IMR-90 (cell line): ENCODE data around the gene HHATL. TPM values are rescaled to one million over a fixed set of nuclear protein-coding genes. Genes with fewer than 3 reads are reported as not detected.

Source experiments
- ATAC-seq: fragments of 200-7000 bp; cut with Tn5 transposase; 2 replicates; pipeline ENCODE4 v1.9.1; 2020; ENCODE audit warnings: low read depth, mild to moderate bottlenecking, moderate library complexity
- BruUV-seq: library from RNA; stranded (reverse); fragments of 400-500 nt; replicated peaks from 2 replicates; lab custom pipeline; 2021; lab: Mats Ljungman, UMichigan
- CTCF ChIA-PET: fragments of 300-600 bp; formaldehyde crosslinking; extraction: SDS; loops from one replicate; lab custom pipeline; 2021; ENCODE audit warnings: antibody characterized with exemption; lab: Yijun Ruan, JAX
- POLR2A ChIA-PET: fragments of 300-600 bp; sonication (Branson Sonifier 250); formaldehyde crosslinking; loops from one replicate; lab custom pipeline; 2022; ENCODE audit warnings: antibody characterized with exemption; ENCODE audit not compliant: unreplicated experiment; lab: Charles Lee
- DNase-seq: peaks from one replicate; pipeline ENCODE4 v3.0.0; 2013
- H2AFZ ChIP-seq: replicated peaks from 2 replicates; pipeline ENCODE3; 2013; ENCODE audit warnings: low read length, mild to moderate bottlenecking; ENCODE audit not compliant: poor library complexity
- H2AK5ac ChIP-seq: 2 replicates; pipeline ENCODE4 v1.6.1; 2013; ENCODE audit warnings: low read depth, low read length, inconsistent platforms
- H2AK9ac ChIP-seq: replicated peaks from 2 replicates; pipeline ENCODE3; 2013; ENCODE audit warnings: mild to moderate bottlenecking, low read depth, low read length, moderate library complexity; ENCODE audit not compliant: poor library complexity
- H2BK120ac ChIP-seq: 2 replicates; pipeline ENCODE4 v1.6.1; 2013; ENCODE audit warnings: low read depth, low read length, inconsistent platforms
- H2BK15ac ChIP-seq: 3 replicates; pipeline ENCODE4 v1.6.1; 2013; ENCODE audit warnings: low read depth, low read length, inconsistent platforms
- H2BK20ac ChIP-seq: 2 replicates; pipeline ENCODE4 v1.6.1; 2013; ENCODE audit warnings: low read depth, mild to moderate bottlenecking, inconsistent platforms, low read length, moderate library complexity
- H2BK5ac ChIP-seq: 2 replicates; pipeline ENCODE4 v1.6.1; 2013; ENCODE audit warnings: mild to moderate bottlenecking, low read depth, low read length, inconsistent platforms; ENCODE audit not compliant: poor library complexity, severe bottlenecking
- H3K14ac ChIP-seq: replicated peaks from 2 replicates; pipeline ENCODE4 v1.6.1; 2013; ENCODE audit warnings: low read depth, low read length, inconsistent platforms
- H3K18ac ChIP-seq: 2 replicates; pipeline ENCODE4 v1.6.1; 2013; ENCODE audit warnings: low read depth, low read length, control low read depth
- H3K23ac ChIP-seq: 2 replicates; pipeline ENCODE4 v1.6.1; 2013; ENCODE audit warnings: low read depth, low read length, inconsistent platforms
- H3K27ac ChIP-seq: 2 replicates; pipeline ENCODE4 v1.5.1; 2013; ENCODE audit warnings: mild to moderate bottlenecking, control low read depth, low read length; ENCODE audit not compliant: insufficient read depth
- H3K27me3 ChIP-seq: 2 replicates; pipeline ENCODE4 v1.6.1; 2013; ENCODE audit warnings: low read length; ENCODE audit not compliant: control insufficient read depth, insufficient read depth
- H3K36me3 ChIP-seq: 2 replicates; pipeline ENCODE4 v1.6.1; 2013; ENCODE audit warnings: low read length, mixed read lengths; ENCODE audit not compliant: control insufficient read depth, insufficient read depth
- H3K4ac ChIP-seq: 2 replicates; pipeline ENCODE4 v1.6.1; 2013; ENCODE audit warnings: low read depth, low read length, inconsistent platforms
- H3K4me1 ChIP-seq: 2 replicates; pipeline ENCODE4 v1.6.1; 2013; ENCODE audit warnings: low read length, mixed read lengths; ENCODE audit not compliant: control insufficient read depth, insufficient read depth
- H3K4me2 ChIP-seq: 2 replicates; pipeline ENCODE4 v1.6.1; 2013; ENCODE audit warnings: low read depth, mild to moderate bottlenecking, control low read depth, low read length, moderate library complexity
- H3K4me3 ChIP-seq: 2 replicates; pipeline ENCODE4 v1.5.1; 2013; ENCODE audit warnings: low read depth, mild to moderate bottlenecking, control low read depth, low read length, moderate library complexity; ENCODE audit not compliant: insufficient read depth
- H3K56ac ChIP-seq: 2 replicates; pipeline ENCODE4 v1.6.1; 2013; ENCODE audit warnings: low read length, inconsistent platforms; ENCODE audit not compliant: insufficient read depth; ENCODE audit errors: extremely low read depth
- H3K79me1 ChIP-seq, 2 experiments: 2 replicates each; pipeline ENCODE4 v1.6.1; 2013; ENCODE audit warnings: low read length in 2 of 2, inconsistent platforms in 1 of 2, low read depth in 1 of 2
- H3K9ac ChIP-seq: 2 replicates; pipeline ENCODE4 v1.6.1; 2013; ENCODE audit warnings: low read depth, low read length, control low read depth
- H3K9me1 ChIP-seq: 2 replicates; pipeline ENCODE4 v1.6.1; 2013; ENCODE audit warnings: low read length, inconsistent platforms; ENCODE audit not compliant: insufficient read depth
- H3K9me3 ChIP-seq: 2 replicates; pipeline ENCODE4 v1.6.1; 2013; ENCODE audit warnings: low read length; ENCODE audit not compliant: control insufficient read depth, insufficient read depth
- H4K20me1 ChIP-seq: 2 replicates; pipeline ENCODE4 v1.6.1; 2013; ENCODE audit warnings: low read length, inconsistent platforms; ENCODE audit not compliant: insufficient read depth
- H4K5ac ChIP-seq: 2 replicates; pipeline ENCODE4 v1.6.1; 2013; ENCODE audit warnings: mild to moderate bottlenecking, low read depth, low read length, control low read depth
- H4K8ac ChIP-seq, 2 experiments: 2 replicates each; pipeline ENCODE4 v1.6.1; 2013; ENCODE audit warnings: low read depth in 2 of 2, low read length in 2 of 2, control low read depth in 1 of 2, inconsistent platforms in 1 of 2
- H4K91ac ChIP-seq: 2 replicates; pipeline ENCODE4 v1.6.1; 2013; ENCODE audit warnings: low read depth, low read length, inconsistent platforms; ENCODE audit not compliant: insufficient read depth
- CEBPB ChIP-seq: IDR thresholded peaks from 2 replicates; pipeline ENCODE4 v1.6.1; 2012; ENCODE audit warnings: low read depth, low read length, improper control_type of control experiment
- CHD1 ChIP-seq: IDR thresholded peaks from 2 replicates; pipeline ENCODE4 v1.6.1; 2012; ENCODE audit warnings: low read depth, low read length, improper control_type of control experiment
- FOS ChIP-seq: fragments of 150-350 bp; IDR thresholded peaks from 2 replicates; pipeline ENCODE4 v1.6.1; 2016; ENCODE audit warnings: low read depth, low read length
- MAFK ChIP-seq: IDR thresholded peaks from 2 replicates; pipeline ENCODE4 v1.6.1; 2012; ENCODE audit warnings: low read depth, low read length, improper control_type of control experiment
- MAZ ChIP-seq: IDR thresholded peaks from 2 replicates; pipeline ENCODE4 v1.6.1; 2012; ENCODE audit warnings: low read depth, mild to moderate bottlenecking, low read length, improper control_type of control experiment, moderate library complexity, borderline replicate concordance
- RAD21 ChIP-seq: IDR thresholded peaks from 2 replicates; pipeline ENCODE4 v1.6.1; 2012; ENCODE audit warnings: low read length, improper control_type of control experiment
- RCOR1 ChIP-seq: IDR thresholded peaks from 2 replicates; pipeline ENCODE4 v1.6.1; 2012; ENCODE audit warnings: mild to moderate bottlenecking, low read length, improper control_type of control experiment; ENCODE audit not compliant: insufficient replicate concordance
- WGBS, 2 experiments: methylation state at CpG; one replicate each; pipeline versions ENCODE4 v1.1.5 to v1.1.7; 2013; ENCODE audit warnings: missing lambda C conversion rate in 2 of 2; ENCODE audit not compliant: insufficient read length in 1 of 2; ENCODE audit errors: extremely low coverage in 2 of 2; 5-methylcytosine and 5-hydroxymethylcytosine counted together
- dilution Hi-C: fragments of 300-500 bp; cut with HindIII; formaldehyde crosslinking; loops from one replicate; pipeline ENCODE4 v1.14.3; 2018; ENCODE audit warnings: low sequenced_read_pairs; ENCODE audit not compliant: unreplicated experiment
- in situ Hi-C: fragments of 300-500 bp; cut with MboI; formaldehyde crosslinking; loops from 3 replicates; pipeline ENCODE4 v1.14.3; 2019; ENCODE audit warnings: low sequenced_read_pairs, inconsistent platforms, mixed read lengths
- intact Hi-C: fragments of 100-400 bp; cut with micrococcal nuclease; formaldehyde crosslinking; loops from 2 replicates; pipeline ENCODE4 v1.10.0; 2022
- polyA plus RNA-seq, 3 experiments: library from polyadenylated mRNA; depleted of rRNA; stranded (reverse); fragments of >200 nt; gene quantifications; 2 replicates each; pipeline ENCODE4 v1.2.3, GENCODE V29; 2012; ENCODE audit warnings: low replicate concordance in 1 of 3
- total RNA-seq: library from RNA; depleted of rRNA; stranded (reverse); fragments of >200 nt; gene quantifications from 2 replicates; pipeline ENCODE4 v1.2.3, GENCODE V29; 2012
- TF ChIP-seq, protein P1 (sequence below): conservative IDR thresholded peaks from 2 replicates; pipeline ENCODE4 v1.5.1; 2012; ENCODE audit warnings: mild to moderate bottlenecking, low read depth, low read length, improper control_type of control experiment
- TF ChIP-seq, protein P2 (sequence below): fragments of 150-350 bp; IDR thresholded peaks from 2 replicates; pipeline ENCODE4 v1.6.1; 2016; ENCODE audit warnings: low read depth, mild to moderate bottlenecking, low read length, moderate library complexity, borderline replicate concordance
- TF ChIP-seq, protein P3 (sequence below): fragments of 150-350 bp; IDR thresholded peaks from 2 replicates; pipeline ENCODE4 v1.6.1; 2017; ENCODE audit warnings: mild to moderate bottlenecking, antibody characterized with exemption, low read length, low read depth

Gene HHATL
- total and polyA plus RNA-seq, 2 of the 4 experiments (the other 2 are of a cell fraction), result not detected

DNA sequence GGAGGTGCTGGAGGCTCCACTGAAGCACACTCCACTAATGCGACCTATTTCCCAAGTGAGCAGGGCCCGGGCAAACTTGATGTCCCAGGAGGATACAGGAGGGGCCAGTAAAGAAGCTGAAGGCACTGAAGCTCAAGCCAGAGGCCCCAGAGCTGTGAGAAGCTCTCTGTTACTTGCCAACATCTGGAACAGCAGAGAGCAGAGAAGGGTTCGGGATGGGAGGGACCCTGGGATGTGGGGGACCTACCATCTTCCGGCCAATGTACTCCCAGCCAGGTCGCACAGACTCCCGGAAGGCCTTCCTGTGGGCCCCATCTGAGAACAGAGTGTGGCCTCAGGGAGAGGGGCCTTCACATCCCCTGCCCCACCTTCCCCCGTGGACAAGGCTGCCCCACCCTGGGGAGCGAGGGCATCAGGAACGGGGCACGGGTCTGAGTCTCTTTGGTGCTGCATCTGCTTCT is 3.1 kb downstream of the HHATL start:
- Histone ChIP-seq H2AK5ac (no peak overlapping the region), H4K91ac (no peak overlapping the region), H4K5ac (no peak overlapping the region), H3K79me1 (no peaks in the 10 kb centered on the region), H2AK9ac (no peak overlapping the region), H3K27me3 (peaks cover 44% of the 10 kb centered on the region; the same call in 1 of the 2 replicates), H3K4me1 (no peaks in the 10 kb centered on the region), H2BK120ac (no peak overlapping the region), H3K56ac (no peak overlapping the region), H4K20me1 (no peaks in the 10 kb centered on the region; the same call in 1 of the 2 replicates), H3K9me3 (no peaks in the 10 kb centered on the region), H4K8ac (no peak overlapping the region), H2BK20ac (no peak overlapping the region), H2AFZ (no peak overlapping the region), H3K9ac (no peak overlapping the region), H3K18ac (no peak overlapping the region), H3K9me1 (no peaks in the 10 kb centered on the region; the same call in 1 of the 2 replicates), H3K27ac (no peak overlapping the region), H3K23ac (no peak overlapping the region), H2BK5ac (no peak overlapping the region), H3K36me3 (no peaks in the 10 kb centered on the region), H3K4me2 (no peak overlapping the region), H3K4me3 (no peak overlapping the region), H3K4ac (no peak overlapping the region), H3K14ac (no peak overlapping the region), H2BK15ac (no peak overlapping the region)
- intact Hi-C loops (no loop called here), dilution Hi-C loops (no loop called here), in situ Hi-C loops (no loop called here)
- 58% methylated on average over 2 of the region's 10 CpGs; no CpG with 5 or more reads in 1 of the 2 experiments for WGBS, 2 experiments
- CTCF ChIA-PET, result no interaction called here
- POLR2A ChIA-PET, result no interaction called here
- BruUV-seq, result no TSS peak
- no peak for TF ChIP-seq RCOR1
- no peak for TF ChIP-seq MAZ
- no peak for TF ChIP-seq FOS
- TF ChIP-seq CEBPB, result no peak
- TF ChIP-seq RAD21, result no peak
- TF ChIP-seq CHD1, result no peak
- TF ChIP-seq, protein P1, sequence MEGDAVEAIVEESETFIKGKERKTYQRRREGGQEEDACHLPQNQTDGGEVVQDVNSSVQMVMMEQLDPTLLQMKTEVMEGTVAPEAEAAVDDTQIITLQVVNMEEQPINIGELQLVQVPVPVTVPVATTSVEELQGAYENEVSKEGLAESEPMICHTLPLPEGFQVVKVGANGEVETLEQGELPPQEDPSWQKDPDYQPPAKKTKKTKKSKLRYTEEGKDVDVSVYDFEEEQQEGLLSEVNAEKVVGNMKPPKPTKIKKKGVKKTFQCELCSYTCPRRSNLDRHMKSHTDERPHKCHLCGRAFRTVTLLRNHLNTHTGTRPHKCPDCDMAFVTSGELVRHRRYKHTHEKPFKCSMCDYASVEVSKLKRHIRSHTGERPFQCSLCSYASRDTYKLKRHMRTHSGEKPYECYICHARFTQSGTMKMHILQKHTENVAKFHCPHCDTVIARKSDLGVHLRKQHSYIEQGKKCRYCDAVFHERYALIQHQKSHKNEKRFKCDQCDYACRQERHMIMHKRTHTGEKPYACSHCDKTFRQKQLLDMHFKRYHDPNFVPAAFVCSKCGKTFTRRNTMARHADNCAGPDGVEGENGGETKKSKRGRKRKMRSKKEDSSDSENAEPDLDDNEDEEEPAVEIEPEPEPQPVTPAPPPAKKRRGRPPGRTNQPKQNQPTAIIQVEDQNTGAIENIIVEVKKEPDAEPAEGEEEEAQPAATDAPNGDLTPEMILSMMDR, result no peak
- TF ChIP-seq, protein P2, sequence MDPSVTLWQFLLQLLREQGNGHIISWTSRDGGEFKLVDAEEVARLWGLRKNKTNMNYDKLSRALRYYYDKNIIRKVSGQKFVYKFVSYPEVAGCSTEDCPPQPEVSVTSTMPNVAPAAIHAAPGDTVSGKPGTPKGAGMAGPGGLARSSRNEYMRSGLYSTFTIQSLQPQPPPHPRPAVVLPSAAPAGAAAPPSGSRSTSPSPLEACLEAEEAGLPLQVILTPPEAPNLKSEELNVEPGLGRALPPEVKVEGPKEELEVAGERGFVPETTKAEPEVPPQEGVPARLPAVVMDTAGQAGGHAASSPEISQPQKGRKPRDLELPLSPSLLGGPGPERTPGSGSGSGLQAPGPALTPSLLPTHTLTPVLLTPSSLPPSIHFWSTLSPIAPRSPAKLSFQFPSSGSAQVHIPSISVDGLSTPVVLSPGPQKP, result no peak
- TF ChIP-seq, protein P3, sequence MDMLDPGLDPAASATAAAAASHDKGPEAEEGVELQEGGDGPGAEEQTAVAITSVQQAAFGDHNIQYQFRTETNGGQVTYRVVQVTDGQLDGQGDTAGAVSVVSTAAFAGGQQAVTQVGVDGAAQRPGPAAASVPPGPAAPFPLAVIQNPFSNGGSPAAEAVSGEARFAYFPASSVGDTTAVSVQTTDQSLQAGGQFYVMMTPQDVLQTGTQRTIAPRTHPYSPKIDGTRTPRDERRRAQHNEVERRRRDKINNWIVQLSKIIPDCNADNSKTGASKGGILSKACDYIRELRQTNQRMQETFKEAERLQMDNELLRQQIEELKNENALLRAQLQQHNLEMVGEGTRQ, result no peak
- TF ChIP-seq MAFK, result no peak
- ATAC-seq (no peak), DNase-seq (no peak)
